NCI-H187 treated with DMSO at 0.1 percent for 48 hours (cell line): ENCODE data around the gene CEP350.
"Not testable (repeated sequence)": the region's sequence is repeated elsewhere in the genome, so short reads cannot be mapped to it uniquely, and the experiment has no call there.

Experiments used
- DNase-seq: peaks from one replicate; lab custom pipeline; 2025; lab: John Stamatoyannopoulos, UW

The CEP350 gene

DNA sequence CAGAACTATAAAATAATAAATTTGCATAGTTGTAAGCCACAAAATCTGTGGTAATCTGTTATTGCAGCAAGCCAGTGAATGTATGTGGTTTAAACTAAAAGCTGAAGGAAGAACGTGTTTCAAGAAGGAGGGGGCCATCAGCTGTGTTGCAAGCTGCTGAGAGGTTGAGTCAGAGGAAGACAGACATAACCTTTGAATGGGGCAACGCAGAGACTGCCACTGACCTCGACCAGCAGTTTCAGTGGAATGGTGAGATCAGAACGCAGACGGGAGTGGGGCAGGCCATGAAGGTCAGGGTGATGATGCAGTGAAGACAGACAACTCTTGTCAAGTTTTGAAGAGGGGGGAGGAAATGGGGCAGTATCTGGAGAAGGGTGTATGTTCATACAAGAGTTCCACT, 176.9 kb downstream of the CEP350 start:
- DNase-seq = no peak

DNA sequence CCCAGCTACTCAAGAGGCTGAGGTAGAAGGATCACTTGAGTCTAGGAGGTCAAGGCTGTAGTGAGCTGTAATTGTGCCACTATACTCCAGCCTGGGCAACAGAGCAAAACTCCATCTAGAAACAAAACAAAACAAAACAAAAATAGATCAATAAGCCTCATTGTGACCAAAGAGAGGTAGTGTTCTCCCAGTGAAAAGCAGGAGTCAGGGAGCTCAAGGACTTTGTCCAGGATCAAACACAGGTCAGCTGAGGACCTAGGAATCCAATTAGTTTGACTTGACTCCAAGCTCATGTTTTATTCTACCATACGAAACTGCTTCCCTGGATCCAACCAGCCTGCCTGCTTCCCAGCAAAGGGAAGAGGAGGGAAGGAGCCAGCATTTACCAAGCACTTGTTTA, 178.6 kb downstream of the CEP350 start:
- DNase-seq = no peak

DNA sequence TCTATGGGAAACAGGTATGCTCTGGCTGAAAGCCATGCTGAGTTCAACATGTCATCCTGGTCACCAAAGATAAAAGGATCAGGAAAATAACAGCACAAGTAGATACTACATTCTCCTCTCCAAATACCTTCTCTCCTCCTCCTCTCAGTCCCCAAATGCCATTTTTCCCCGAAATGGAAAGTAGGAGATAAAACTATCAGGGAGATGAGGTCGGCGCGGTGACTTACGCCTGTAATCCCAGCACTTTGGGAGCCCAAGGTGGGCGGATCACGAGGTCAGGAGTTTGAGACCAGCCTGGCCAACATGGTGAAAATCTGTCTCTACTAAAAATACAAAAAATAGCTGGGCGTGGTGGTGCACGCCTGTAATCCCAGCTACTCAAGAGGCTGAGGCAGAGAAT, 179.1 kb downstream of the CEP350 start:
- not testable (repeated sequence) for DNase-seq

DNA sequence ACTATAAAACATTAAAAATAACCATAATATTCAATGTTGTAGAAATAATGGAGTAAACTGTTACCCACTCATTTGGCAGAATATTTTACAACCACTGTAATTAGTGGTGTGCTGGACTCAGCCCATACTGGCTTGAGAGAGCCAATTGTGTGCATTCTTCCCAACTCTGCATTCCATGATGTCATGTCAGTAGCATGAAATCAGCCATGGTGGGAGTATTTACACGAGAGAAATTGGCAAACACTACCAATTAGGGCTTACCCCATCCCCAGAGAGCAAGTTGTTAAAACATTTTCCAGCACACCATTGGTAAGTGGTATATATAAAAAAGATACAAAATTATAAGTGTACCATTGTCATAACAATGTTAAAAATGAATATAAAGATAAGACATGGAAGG, 180.9 kb downstream of the CEP350 start:
- no peak for DNase-seq

DNA sequence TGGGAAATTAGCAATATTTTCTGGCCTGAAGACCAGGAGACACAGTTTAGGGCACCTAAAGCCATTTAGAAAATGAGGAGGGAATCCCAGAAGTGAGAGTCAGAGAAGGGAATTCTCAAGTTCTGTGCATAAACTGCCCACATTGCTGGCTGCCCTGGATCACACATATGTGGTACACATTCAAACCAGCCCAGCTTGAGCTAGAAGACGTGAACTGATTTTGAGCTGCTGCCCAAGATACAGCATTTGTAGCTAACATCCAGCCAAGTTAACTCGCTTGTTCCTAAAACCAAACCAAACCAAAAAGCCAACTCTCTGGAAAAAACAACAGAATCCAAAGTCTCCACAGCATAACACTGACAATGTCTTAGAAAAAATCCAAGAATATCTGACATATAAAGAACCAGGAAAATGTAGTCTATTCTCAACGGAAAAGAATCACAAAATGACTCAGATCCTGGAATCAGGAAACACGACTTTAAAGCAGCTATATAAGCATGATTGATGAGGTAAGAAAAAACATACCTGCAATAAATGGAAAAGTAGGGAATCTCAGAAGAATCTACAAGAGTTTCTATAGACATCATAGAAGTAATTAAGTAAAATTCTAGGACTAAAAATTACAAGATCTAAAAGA, 181.8 kb downstream of the CEP350 start:
- no peak for DNase-seq

DNA sequence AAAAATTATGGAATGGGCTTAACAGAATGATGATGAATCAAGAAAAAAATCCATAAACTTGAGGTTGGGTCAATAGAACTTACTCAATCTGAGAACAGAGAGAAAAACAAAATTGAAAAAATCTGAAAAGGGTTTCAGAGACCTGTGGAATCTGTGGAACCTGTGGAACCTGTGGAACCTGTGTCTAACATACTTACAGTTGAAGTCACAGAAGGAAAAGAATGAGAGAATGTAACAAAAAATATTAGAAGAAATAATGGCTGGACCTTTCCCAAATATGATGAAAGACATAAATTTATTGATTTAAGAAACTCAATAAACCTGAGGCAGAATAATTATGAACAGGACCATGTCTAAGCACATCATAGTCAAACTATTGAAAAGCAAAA, 182.4 kb downstream of the CEP350 start:
- DNase-seq = no peak

GRCh38 chr1:180137776-180138175, 183.2 kb downstream of the CEP350 start:
- DNase-seq = no peak

DNA sequence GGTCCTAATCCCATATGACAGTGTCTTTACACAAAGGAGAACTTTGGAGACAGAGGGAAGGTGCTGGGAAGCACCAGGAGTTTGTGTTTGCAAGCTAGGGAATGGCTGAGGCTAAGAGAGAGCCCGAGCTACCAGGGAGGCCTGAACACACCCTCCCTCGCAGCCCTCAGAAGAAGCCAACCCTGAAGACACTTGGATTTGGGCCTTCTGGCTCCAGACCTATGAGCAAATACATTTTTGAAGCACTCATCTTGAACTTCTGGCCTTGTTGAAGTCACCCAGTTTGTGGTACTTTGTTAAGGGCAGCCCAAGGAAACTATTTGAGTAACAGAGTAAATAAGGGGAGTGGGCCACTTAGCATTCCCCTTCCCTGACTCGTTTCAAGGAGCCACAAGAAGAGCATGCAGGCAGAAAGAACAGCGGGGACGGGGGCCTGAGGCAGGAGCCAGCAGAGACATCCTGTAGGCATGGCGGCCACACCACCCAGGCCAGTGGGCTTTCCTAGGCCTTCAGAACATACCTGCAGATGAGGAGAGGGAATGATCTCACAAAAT, 186.8 kb downstream of the CEP350 start:
- DNase-seq = no peak

DNA sequence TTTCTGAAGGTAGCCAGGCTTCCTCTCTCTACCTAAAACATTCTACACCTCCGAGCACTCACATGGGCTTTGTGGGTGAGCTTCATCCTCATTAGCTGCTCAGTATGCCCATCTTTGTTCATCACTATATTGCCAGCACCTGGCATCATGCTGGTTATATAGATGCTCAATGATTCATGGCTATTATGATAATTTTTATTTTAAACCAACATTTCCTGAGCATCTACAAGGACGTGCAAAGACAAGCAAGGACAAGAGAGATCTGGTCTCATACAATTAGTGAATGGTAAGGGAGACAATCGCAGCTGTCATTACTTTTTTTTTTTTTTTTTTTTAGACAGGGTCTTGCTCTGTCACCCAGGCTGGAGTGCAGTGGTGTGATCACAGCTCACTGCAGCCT, 188.7 kb downstream of the CEP350 start:
- no peak for DNase-seq

- no peak for DNase-seq
These were observed 190.2 kb downstream of the CEP350 start for GRCh38 chr1:180144659-180145357.

DNA sequence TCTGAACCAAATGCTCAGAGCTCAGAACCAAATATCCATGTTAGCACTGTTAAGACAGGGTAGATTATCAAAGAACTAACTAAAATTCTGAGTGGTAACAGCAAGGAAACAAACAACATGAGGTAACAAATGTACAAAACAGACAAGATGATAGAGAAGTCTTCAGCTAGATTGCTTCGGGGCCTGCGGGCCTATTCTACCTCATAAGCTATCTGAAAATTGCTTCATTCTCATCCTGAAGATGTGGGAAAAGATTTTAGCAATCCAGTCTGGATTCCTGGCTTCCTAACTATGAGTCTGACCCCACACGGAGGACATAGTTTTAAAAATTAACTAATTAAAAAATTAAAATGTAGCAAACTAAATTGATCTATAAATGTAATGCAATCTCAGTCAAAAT, 190.8 kb downstream of the CEP350 start:
- no peak for DNase-seq

- no peak for DNase-seq
These were observed 196.4 kb downstream of the CEP350 start for GRCh38 chr1:180150982-180151381.

DNA sequence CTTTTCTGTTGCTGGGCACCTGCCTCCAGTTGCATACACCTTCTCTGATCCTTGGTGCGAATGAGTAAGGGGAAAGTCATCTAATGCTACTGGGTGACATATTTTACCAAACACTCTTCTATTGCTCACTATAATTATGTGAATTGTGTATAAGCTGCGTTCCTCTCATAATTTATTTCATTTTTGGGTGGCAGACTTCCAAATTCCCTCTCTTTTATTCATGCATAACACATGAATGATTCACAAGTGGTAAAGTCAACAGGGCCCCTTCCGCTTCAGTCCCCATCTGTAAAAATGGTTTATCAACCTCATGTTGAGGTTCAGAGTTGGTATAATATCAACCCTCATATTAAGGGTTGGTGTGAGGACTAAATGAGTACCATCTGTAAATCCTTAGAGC, 196.9 kb downstream of the CEP350 start:
- DNase-seq = no peak

DNA sequence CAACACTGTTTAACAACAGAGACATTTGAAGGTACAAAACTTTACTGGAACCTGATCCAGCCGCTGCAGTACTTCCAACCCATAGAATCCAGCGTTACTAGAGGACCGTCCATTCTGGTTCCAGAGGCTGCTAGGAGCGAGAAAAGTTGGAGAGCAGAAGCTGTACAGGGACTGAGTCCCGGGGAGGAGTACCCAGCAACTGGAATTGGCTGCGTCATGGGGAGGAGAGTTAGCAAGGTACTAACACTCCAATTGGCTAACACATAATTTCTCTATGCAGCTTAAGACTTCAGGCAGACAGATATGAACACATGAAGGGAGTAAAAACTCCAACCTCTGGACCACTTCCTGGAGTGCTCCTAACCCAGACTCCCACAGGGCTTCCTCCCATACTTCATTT, 198.0 kb downstream of the CEP350 start:
- no peak for DNase-seq

- no peak for DNase-seq
These were observed 198.4 kb downstream of the CEP350 start for GRCh38 chr1:180153032-180153431.

- no peak for DNase-seq
These were observed 199.4 kb downstream of the CEP350 start for GRCh38 chr1:180154003-180154324.

DNA sequence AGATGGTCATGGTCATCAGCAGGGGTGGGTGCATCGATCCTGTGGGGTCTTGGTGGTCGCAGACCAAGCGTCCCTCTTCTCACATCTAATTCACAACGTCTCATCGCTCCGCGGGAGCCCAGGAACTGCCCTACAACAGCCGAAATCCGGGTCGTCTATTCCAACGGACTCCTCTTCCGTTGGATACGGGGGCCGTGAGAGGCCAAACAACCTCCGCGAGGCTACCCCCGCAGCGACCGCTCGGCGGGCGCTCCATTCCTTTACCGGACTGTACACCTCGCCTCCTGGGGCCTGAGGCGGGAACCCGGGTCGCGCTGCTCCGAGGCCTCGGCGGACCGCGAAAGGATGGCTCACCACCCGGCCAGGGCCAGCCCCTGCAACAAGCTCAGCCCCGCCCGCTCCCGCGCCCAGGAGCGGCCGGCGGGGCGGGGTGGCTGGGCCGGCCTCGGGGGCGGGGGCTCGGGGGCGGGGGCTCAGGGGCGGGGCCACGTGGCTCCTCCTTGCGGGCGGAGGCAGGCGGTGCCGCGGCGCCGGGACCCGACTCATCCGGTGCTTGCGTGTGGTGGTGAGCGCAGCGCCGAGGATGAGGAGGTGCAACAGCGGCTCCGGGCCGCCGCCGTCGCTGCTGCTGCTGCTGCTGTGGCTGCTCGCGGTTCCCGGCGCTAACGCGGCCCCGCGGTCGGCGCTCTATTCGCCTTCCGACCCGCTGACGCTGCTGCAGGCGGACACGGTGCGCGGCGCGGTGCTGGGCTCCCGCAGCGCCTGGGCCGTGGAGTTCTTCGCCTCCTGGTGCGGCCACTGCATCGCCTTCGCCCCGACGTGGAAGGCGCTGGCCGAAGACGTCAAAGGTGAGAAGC, 199.9 kb downstream of the CEP350 start, which contains the start of gene QSOX1:
TSS of gene QSOX1 (plus strand) at position 545 of the 857 bp plus-strand sequence. CDS start at position 584, 39 bp downstream.
- DNase-seq = peak; percentile 55

GRCh38 chr1:180155182-180155682, 200.6 kb downstream of the CEP350 start:
- no peak for DNase-seq

DNA sequence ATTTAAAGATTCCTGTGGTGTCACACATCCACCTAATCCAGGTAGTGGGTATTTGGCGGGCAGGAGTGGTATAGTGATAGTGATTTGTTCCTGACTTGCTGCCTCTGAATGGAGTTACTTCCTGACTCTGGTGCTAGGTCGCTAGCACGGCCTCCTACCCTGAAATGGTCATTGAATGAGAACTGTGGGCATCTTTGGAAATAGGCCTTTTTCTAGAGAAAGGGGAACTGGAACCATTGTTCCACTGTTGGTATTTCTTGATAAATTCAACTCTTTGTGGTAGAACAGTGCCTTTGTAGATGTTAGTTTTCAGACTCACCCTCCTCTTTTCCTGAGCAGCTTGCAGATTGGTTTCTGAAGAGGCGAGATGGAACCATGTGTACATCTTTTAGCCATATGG, 201.6 kb downstream of the CEP350 start:
- DNase-seq = no peak

DNA sequence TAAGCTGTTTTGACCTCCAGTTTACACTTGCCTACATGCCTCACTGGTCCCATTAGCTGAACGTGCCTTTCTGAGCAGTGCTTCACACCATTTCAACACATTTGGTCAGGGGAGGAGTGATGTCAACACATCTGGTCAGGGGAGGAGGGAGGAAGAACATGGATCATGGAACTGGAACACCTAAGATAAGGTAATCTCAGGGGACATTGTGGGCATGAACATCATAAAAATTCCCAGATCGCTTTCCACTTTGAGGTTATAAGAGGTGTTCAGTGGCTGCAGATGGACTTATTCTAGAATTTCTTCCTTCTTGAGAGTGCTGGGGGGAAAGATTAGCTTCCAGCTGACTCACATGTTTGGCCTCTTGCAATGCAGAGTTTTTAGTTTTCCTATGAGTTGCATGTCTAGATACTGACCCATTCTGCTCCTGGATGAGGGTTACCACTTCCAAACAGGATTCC, 202.1 kb downstream of the CEP350 start:
- DNase-seq = no peak

GRCh38 chr1:180157108-180157507, 202.5 kb downstream of the CEP350 start:
- DNase-seq = no peak

GRCh38 chr1:180157576-180158057, 203.0 kb downstream of the CEP350 start:
- no peak for DNase-seq
